NCI-H2107 (cell line): ENCODE results near the gene FRYL.
"Not testable (repeated sequence)": the region's sequence is repeated elsewhere in the genome, so short reads cannot be mapped to it uniquely, and the experiment has no call there.

Experiments used
- DNase-seq: peaks from one replicate; lab custom pipeline; 2025; lab: John Stamatoyannopoulos, UW

Gene FRYL

GRCh38 chr4:48694824-48695223 is 85.3 kb downstream of the FRYL start:
- DNase-seq, result no peak

- no peak for DNase-seq
Measured at GRCh38 chr4:48693856-48694574, 86.1 kb downstream of the FRYL start.

GRCh38 chr4:48692897-48693296 is 87.2 kb downstream of the FRYL start:
- no peak for DNase-seq

- no peak for DNase-seq
Measured at GRCh38 chr4:48692044-48692443, 88.0 kb downstream of the FRYL start.

DNA sequence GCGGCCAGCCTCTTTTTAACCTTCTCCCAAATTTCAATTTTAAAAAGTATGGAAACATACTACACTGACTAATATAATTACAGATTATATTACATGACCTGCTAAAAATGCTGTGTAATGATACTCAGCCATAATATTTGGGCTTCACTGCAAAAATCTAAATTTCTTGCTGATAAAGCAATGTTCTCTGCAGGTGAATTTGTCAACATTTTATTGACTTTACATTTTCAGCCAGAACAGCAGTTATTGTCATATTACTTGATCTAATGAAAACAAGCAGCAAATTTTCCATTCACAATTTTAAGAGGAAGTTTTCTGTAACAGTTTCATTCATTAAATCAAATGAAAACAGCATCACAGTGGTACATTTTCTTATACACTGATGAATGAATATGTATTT is 91.1 kb downstream of the FRYL start:
- DNase-seq, result no peak

DNA sequence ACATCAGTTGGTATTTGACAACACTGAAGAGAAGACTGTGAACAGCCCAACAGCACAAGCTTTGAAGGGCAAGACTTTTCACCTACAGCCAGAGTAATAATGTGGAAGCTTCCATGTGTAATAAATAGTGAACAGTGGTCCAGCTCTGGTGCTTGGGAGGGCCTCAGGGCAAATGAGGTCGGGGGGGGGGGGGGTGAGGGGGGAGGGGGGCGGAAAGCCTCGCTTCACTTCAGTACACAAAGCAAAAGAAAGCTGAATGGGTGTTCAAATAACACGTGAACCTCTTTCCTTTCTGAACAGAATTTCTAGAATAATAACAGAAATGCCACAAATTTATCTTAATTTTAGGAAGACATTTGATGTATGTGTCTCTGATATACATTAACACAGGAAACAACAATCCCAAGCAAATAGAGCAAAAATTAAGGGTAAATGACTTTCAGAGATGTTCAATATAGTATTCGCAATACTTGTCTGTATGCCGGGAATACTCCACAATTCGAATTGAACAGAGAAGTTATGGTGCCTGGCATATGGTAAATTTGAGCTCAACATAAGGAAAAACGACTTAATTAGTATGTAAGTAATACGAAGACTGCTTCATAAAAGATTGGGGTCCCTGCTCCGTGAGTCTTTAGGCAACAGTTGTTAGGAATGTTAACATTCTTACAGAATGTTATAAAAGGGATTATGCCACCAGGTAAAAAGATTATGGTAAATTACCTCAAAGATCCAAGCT is 92.6 kb downstream of the FRYL start:
- no peak for DNase-seq

- DNase-seq, result no peak
Measured at GRCh38 chr4:48686369-48686768, 93.7 kb downstream of the FRYL start.

DNA sequence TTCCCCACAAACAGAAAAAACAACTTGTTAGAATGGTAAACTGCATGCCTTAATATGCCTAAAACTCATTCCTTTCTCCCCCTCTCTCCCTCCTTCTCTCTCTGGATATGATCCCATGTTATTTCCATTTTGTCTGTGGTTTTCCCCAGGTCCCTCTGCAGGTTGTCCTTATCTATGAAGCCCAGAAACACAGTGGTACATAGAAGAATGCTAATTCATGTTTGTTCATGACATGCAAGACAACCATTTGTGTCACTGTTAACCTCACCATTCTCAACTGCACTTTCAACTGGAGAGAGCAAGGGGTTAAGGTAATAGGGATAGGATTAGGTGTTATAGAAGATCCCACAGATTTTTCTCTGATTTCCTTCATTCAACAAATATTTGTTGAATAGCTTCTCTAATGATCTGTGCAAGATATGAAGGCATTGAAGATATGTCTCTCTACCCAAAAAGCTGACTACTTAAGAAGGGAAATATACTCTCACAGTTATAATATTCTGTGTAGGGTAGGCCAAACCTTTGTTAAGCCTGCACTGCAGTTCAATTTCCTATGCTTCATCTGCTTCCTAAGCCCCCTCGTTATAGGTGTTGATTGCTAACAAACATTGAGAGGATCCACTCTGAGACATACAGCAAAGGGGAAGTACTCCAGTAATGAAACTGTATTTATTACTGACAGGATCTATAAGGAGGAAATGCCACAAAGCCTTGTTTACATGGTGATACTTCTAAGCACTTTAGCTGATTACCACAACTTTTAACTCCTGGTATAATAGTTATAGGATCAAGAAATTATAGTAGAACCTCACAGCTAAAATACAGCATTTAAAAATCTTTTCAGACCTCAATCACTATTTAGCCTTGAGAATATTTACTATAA is 96.1 kb downstream of the FRYL start:
- no peak for DNase-seq

GRCh38 chr4:48682870-48683269 is 97.2 kb downstream of the FRYL start:
- not testable (repeated sequence) for DNase-seq

DNA sequence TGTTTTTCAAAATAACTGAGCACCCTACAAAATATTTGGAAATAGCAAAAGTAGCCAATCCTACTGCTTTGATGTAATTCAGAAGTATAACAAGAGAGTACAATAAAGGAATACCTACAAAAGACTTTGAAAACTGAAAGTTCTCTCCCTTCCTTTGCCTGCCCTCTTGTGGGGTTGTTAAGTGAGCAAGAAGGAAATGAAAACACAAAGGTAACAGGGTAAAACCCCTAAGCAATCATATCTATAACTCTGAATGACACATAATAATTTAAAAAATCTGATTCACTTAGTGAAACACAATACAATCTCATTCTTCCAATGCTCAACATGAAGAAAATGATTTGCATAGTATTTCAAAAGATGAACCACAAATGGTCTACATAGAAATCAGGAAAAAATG is 98.2 kb downstream of the FRYL start:
- DNase-seq, result no peak

GRCh38 chr4:48680848-48681568 is 99.1 kb downstream of the FRYL start:
- DNase-seq, result no peak

DNA sequence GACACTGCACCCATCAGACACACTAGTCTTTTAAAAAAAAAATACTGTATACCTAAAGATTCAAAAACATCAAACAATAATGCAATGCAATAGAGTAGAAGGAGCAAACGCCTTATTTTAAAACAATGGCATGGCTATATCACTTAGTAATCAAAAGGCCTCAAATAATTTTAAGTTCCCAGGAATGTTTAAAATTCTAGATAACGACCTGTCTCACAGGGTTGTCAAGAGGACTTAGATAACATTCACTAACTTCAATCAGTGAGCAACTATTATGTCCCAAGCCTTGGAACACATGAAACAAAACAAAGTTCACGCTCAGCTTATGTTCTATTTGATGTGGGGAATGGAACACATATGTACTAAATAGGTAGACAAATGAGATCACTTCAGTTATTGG is 106.5 kb downstream of the FRYL start:
- no peak for DNase-seq

GRCh38 chr4:48670587-48670986 is 109.5 kb downstream of the FRYL start:
- DNase-seq, result no peak

DNA sequence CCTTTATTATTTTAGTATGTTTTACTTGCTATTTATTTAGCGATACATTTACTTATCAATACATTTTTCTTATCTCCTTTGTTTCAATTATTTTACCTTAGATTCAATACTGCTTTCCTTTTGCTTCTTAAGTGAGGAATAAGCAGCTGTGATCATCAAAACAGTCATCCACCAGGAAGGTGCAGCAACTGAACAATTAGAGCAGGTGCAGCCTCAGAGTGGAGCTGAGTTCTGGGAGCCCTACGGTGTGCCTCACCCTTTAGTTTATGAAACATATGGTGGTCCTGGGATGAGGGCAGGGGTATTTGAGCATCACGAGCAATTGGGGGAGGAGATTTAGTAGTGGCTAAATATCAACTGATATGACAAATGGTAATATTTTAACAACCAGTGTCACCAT is 111.0 kb downstream of the FRYL start:
- no peak for DNase-seq

GRCh38 chr4:48668254-48669017 is 111.6 kb downstream of the FRYL start:
- no peak for DNase-seq

- DNase-seq, result no peak
Measured at GRCh38 chr4:48667148-48667547, 112.9 kb downstream of the FRYL start.

- no peak for DNase-seq
Measured at GRCh38 chr4:48665555-48666186, 114.4 kb downstream of the FRYL start.

DNA sequence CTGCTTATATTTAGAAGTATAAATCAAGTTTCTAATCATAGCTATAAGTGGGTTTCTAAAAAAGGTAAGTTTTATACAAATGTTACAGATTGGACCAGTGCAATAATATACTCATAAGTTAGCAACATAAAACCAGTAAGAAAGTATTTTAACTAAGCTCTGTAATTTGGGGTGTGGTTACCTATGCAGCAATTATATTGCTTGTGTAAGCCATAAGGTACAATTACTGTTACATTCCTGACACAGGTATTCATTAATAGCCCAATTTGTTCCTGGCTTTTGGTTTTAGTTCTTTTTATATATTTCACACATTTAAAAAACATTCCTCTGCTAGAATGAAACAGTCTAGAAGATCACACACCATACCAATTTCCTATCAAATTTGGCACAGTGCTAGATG is 115.1 kb downstream of the FRYL start:
- no peak for DNase-seq

- no peak for DNase-seq
Measured at GRCh38 chr4:48661391-48661790, 118.7 kb downstream of the FRYL start.

- DNase-seq, result no peak
Measured at GRCh38 chr4:48660347-48660746, 119.7 kb downstream of the FRYL start.
